Keratinocyte (primary cell): ENCODE results near the gene MGAT1. TPM values are rescaled to one million over a fixed set of nuclear protein-coding genes. Genes with fewer than 3 reads are reported as not detected.

Experiments
- DNase-seq: peaks from one replicate; pipeline ENCODE4 v3.0.0-alpha.2; 2011; ENCODE audit warnings: low read depth, missing footprints, low spot score
- FAIRE-seq: peaks from 2 replicates; lab custom pipeline; 2011; peaks lifted over from hg19 to GRCh38; lab: Jason Lieb, UNC
- H2AFZ ChIP-seq: 2 replicates; pipeline ENCODE4 v1.6.0; 2012; ENCODE audit warnings: low read length, control low read depth, inconsistent platforms; ENCODE audit not compliant: control insufficient read depth
- H3K27ac ChIP-seq: 2 replicates; pipeline ENCODE4 v1.5.1; 2011; ENCODE audit warnings: low read length; ENCODE audit not compliant: control insufficient read depth, insufficient read depth
- H3K27me3 ChIP-seq: 3 replicates; pipeline ENCODE4 v1.6.0; 2011; ENCODE audit warnings: low read length; ENCODE audit not compliant: control insufficient read depth, insufficient read depth; ENCODE audit errors: extremely low read depth
- H3K36me3 ChIP-seq, 2 experiments: 2 replicates in 1 of 2; 3 replicates in 1 of 2; pipeline ENCODE4 v1.5.1; 2011; ENCODE audit warnings: low read length in 2 of 2, mild to moderate bottlenecking in 1 of 2; ENCODE audit not compliant: control insufficient read depth in 2 of 2, insufficient read depth in 2 of 2; ENCODE audit errors: extremely low read depth in 1 of 2
- H3K4me1 ChIP-seq: 3 replicates; pipeline ENCODE4 v1.5.1; 2011; ENCODE audit warnings: low read length; ENCODE audit not compliant: control insufficient read depth, insufficient read depth; ENCODE audit errors: extremely low read depth
- H3K4me2 ChIP-seq: 3 replicates; pipeline ENCODE4 v1.6.0; 2011; ENCODE audit warnings: low read depth, low read length; ENCODE audit not compliant: control insufficient read depth, insufficient read depth; ENCODE audit errors: extremely low read depth
- H3K4me3 ChIP-seq, 3 experiments: fragments of 200-600 bp in 1 of 3; sonication (generic) in 1 of 3; 2 replicates in 2 of 3; 3 replicates in 1 of 3; pipeline ENCODE4 v1.5.1; 2011 to 2016; ENCODE audit warnings: low read length in 3 of 3, mild to moderate bottlenecking in 3 of 3, control low read depth in 2 of 3, inconsistent platforms in 1 of 3, low read depth in 1 of 3, mixed read lengths in 1 of 3, mixed run types in 1 of 3, moderate library complexity in 1 of 3; ENCODE audit not compliant: control insufficient read depth in 2 of 3, insufficient read depth in 2 of 3; ENCODE audit errors: extremely low read depth in 1 of 3
- H3K79me2 ChIP-seq: 2 replicates; pipeline ENCODE4 v1.6.0; 2012; ENCODE audit warnings: low read length; ENCODE audit not compliant: control insufficient read depth, insufficient read depth
- H3K9ac ChIP-seq: 3 replicates; pipeline ENCODE4 v1.6.0; 2011; ENCODE audit warnings: low read length; ENCODE audit not compliant: control insufficient read depth, insufficient read depth; ENCODE audit errors: extremely low read depth
- H3K9me1 ChIP-seq: 3 replicates; pipeline ENCODE4 v1.6.0; 2011; ENCODE audit warnings: low read length; ENCODE audit not compliant: control insufficient read depth, insufficient read depth; ENCODE audit errors: extremely low read depth
- H3K9me3 ChIP-seq: 2 replicates; pipeline ENCODE4 v1.5.1; 2012; ENCODE audit warnings: low read depth, low read length; ENCODE audit not compliant: control insufficient read depth
- H4K20me1 ChIP-seq: 3 replicates; pipeline ENCODE4 v1.6.0; 2011; ENCODE audit warnings: low read length; ENCODE audit not compliant: control insufficient read depth, insufficient read depth; ENCODE audit errors: extremely low read depth
- EZH2 ChIP-seq: IDR thresholded peaks from one replicate; pipeline ENCODE4 v1.6.1; 2012; ENCODE audit warnings: inconsistent platforms, mild to moderate bottlenecking, low read length, moderate library complexity
- dilution Hi-C: fragments of 300-500 bp; cut with MboI; formaldehyde crosslinking; loops from one replicate; pipeline ENCODE4 v1.7.0; 2020; ENCODE audit warnings: low sequenced_read_pairs; ENCODE audit not compliant: extremely low pct_ligation_motif_present
- polyA plus RNA-seq, 5 experiments: library from polyadenylated mRNA; depleted of rRNA in 3 of 5; stranded (reverse) in 3 of 5; stranded (forward) in 1 of 5; unstranded in 1 of 5; fragments of >200 nt; gene quantifications; 1 replicate in 1 of 5; 2 replicates in 3 of 5; 3 replicates in 1 of 5; pipeline versions ENCODE4 v1.2.1 to v1.2.3, GENCODE V29; 2011 to 2012; ENCODE audit warnings: missing spikeins in 2 of 5, low read depth in 1 of 5, low replicate concordance in 1 of 5
- TF ChIP-seq, protein P1 (sequence below), 3 experiments: IDR thresholded peaks in 1 of 3; conservative IDR thresholded peaks in 1 of 3; optimal IDR thresholded peaks in 1 of 3; 2 replicates in 2 of 3; 3 replicates in 1 of 3; pipeline versions ENCODE3 to v1.5.1; 2011; ENCODE audit warnings: low read length in 3 of 3, mild to moderate bottlenecking in 3 of 3, moderate library complexity in 2 of 3, control low read depth in 1 of 3, inconsistent platforms in 1 of 3; ENCODE audit not compliant: insufficient read depth in 2 of 3; ENCODE audit errors: extremely low read depth in 1 of 3

MGAT1 gene
- polyA plus RNA-seq, 1 donor (not counting 4 experiments of a cell fraction or from before 2014, with no cell fraction given): 80.3 TPM

DNA sequence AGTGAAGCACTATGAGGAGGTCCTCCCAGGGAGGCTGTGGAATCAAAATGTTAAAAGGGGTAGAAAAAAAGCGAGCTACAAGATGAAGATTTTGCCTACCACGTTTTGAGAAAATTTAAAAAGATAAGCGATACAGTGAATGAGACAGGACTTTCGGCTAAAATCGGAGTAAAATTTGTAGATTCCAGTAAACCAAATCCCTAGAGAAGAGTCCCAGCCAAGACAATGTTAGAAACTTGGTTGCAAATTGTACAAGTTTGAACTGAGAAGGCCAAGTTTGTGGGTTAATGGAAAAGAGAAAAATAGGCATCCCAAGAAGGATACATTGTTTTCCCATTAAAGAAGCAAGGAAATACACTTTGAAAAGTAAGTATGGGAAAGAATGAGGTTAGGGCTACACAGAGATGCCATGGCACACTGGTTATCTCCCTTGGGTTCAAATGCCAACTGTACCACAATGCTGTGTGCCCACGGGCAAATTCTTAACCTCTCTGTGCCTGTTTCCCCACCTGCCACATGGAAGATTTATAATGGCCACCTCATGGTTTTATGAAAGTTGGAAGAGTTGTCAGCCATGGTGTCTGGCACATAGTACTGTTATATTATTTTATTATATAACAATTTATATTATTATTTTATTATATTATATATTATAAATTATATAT is 16.2 kb upstream of the MGAT1 start:
- DNase-seq: no peak
- Histone ChIP-seq H3K27me3 (no peaks in the 10 kb centered on the region), H3K9ac (no peak overlapping the region), H3K4me1 (no peaks in the 10 kb centered on the region), H3K9me1 (no peaks in the 10 kb centered on the region), H2AFZ (no peak overlapping the region), H3K9me3 (no peaks in the 10 kb centered on the region), H4K20me1 (no peaks in the 10 kb centered on the region), H3K36me3 (no peaks in the 10 kb centered on the region), H3K4me2 (no peak overlapping the region), H3K79me2 (no peaks in the 10 kb centered on the region), H3K27ac (no peak overlapping the region), H3K4me3 (no peak overlapping the region)
- no peak for TF ChIP-seq EZH2
- TF ChIP-seq, protein P1, sequence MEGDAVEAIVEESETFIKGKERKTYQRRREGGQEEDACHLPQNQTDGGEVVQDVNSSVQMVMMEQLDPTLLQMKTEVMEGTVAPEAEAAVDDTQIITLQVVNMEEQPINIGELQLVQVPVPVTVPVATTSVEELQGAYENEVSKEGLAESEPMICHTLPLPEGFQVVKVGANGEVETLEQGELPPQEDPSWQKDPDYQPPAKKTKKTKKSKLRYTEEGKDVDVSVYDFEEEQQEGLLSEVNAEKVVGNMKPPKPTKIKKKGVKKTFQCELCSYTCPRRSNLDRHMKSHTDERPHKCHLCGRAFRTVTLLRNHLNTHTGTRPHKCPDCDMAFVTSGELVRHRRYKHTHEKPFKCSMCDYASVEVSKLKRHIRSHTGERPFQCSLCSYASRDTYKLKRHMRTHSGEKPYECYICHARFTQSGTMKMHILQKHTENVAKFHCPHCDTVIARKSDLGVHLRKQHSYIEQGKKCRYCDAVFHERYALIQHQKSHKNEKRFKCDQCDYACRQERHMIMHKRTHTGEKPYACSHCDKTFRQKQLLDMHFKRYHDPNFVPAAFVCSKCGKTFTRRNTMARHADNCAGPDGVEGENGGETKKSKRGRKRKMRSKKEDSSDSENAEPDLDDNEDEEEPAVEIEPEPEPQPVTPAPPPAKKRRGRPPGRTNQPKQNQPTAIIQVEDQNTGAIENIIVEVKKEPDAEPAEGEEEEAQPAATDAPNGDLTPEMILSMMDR (optimal IDR thresholded peaks at IDR 0.05 in 1 of 3, IDR thresholded peaks at IDR 0.05 in 1 of 3, conservative IDR thresholded peaks at IDR 0.05 in 1 of 3; ENCODE audit: extremely low read depth in 1 of 3, insufficient read depth in 2 of 3, low read length in 3 of 3): no peak
- dilution Hi-C loops: no loop called here
- FAIRE-seq: no peak

DNA sequence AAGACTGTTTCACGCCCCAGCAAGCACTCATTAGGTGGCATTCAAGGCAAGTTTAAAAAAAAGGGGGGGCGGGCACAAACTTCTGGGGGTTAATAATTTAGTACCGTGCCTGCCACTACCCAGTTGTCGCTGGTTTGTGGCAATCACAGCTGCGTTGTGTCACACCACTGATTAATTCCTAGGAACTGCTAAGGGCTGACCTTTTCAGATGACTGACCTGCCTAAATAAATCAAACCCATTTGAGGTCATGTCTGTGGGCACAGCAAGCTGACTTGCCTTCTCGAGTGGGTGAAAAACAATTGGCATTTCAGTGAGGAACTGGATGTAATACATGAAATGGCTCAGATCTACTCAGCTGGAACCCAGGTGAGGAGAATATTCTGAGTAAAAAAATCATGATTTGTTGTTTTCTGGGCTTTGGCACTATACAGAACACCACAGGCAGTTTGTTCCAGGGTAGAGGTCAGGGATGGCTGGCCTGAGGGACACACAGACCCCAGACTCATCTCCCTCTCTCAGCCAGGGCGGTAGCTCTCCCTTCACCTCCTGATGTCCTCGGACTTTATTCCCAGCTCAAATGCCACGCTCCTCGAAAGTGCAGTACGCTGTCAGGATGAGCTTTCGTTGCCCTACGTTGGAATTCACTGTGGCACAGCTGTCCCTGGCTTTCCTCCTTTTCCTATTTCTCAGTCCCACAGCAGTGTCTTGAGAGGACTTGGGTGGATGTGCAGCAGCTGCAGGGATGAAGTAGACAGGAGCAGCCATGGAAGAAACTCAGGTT is 15.5 kb upstream of the MGAT1 start:
- no peak overlapping the region for H3K4me3 ChIP-seq
- TF ChIP-seq, protein P1 (optimal IDR thresholded peaks at IDR 0.05 in 1 of 3, IDR thresholded peaks at IDR 0.05 in 1 of 3, conservative IDR thresholded peaks at IDR 0.05 in 1 of 3; ENCODE audit: extremely low read depth in 1 of 3, insufficient read depth in 2 of 3, low read length in 3 of 3): no peak
- TF ChIP-seq EZH2: no peak
- no peaks in the 10 kb centered on the region for H3K36me3 ChIP-seq
- dilution Hi-C loops: no loop called here
- H2AFZ ChIP-seq: no peak overlapping the region
- no peak for FAIRE-seq
- H3K79me2 ChIP-seq: no peaks in the 10 kb centered on the region
- H3K27me3 ChIP-seq: no peaks in the 10 kb centered on the region
- H3K27ac ChIP-seq: no peak overlapping the region
- no peak overlapping the region for H3K4me2 ChIP-seq
- no peaks in the 10 kb centered on the region for H3K9me3 ChIP-seq
- no peaks in the 10 kb centered on the region for H3K4me1 ChIP-seq
- H4K20me1 ChIP-seq: no peaks in the 10 kb centered on the region
- DNase-seq: no peak
- no peak overlapping the region for H3K9ac ChIP-seq
- no peaks in the 10 kb centered on the region for H3K9me1 ChIP-seq
